GM21528 (cell line): Measurements from ENCODE around the gene MYH11.
"Not testable (repeated sequence)": the region's sequence is repeated elsewhere in the genome, so short reads cannot be mapped to it uniquely, and the experiment has no call there.

Experiments
- ATAC-seq: cut with Tn5 transposase; IDR thresholded peaks from one replicate; pipeline ENCODE4 v1.9.1; 2021; ENCODE audit warnings: mild to moderate bottlenecking, moderate library complexity; ENCODE audit not compliant: unreplicated experiment, low FRiP score

MYH11 gene

DNA sequence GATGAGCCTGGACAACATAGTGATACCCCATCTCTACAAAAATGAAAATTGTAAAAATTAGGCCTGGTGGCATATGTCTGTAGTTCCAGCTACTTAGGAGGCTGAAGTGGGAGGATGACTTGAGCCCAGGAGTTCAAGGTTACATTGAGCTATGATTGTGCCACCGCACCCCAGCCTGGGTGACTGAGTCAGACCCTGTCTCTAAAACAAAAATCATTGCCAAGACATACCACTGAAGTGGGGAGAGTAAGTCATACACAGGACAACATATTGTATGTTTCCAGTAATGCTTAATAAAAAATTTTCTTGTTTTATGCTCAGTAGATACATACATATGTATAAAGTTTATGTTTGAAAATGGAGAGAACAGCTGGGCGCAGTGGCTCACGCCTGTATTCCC, 167.5 kb downstream of the MYH11 start:
- no peak for ATAC-seq

DNA sequence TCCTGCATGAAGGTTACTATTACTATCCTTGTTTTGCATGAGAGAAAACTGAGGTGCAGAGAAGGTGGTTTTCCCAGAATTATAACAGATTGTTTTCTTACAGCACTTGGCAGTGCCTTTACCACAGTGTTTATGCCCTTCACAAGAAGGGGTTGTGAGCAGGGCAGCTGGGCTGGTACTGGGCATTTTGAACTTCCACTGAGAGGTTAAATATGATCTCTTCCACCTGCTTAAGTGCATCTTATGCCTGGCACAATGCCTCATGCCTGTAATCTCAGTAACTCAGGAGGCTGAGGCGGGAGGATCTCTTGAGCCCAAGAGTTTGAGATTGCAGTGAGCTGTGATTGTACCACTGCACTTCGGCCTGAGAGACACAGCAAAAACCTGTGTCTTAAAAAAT, 170.5 kb downstream of the MYH11 start:
- ATAC-seq: no peak

DNA sequence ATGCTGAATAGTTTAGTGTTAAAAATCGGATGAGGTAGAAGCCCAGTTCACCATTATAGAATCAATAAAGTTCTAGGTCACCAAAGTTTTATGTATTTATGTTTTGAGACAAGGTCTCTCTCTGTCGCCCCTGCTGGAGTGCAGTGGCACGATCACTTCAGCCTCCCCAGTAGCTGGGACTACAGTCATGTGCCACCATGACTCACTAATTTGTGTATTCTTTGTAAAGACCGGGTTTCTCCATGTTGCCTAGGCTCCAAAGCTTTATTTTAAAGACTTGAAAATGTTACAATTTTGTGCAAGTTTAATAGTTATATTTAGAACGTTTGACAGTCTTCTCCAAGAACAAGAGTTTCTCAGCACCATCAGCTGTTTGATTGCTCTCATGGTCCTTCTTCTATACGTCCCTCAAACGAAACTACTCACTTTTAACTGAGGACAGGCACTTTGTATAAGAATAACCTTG, 174.7 kb downstream of the MYH11 start:
- no peak for ATAC-seq

DNA sequence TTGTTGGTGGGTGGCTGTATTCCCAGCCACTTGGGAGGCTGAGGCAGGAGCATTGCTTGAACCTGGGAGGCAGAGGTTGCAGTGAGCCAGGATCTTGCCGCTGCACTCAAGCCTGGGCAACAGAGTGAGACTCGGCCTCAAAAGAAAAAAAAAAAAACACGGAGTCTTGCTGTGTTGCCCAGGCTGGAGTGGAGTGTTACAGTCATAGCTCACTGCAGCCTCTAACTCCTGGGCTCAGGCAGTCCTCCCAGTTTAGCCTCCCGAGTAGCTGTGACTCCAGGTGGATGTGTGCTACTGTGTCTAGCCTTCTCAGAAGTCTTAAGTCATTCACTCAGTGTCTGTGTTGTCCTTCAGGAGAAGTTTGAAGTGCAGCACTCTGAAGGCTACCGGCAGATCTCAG, 179.4 kb downstream of the MYH11 start:
- ATAC-seq: no peak

DNA sequence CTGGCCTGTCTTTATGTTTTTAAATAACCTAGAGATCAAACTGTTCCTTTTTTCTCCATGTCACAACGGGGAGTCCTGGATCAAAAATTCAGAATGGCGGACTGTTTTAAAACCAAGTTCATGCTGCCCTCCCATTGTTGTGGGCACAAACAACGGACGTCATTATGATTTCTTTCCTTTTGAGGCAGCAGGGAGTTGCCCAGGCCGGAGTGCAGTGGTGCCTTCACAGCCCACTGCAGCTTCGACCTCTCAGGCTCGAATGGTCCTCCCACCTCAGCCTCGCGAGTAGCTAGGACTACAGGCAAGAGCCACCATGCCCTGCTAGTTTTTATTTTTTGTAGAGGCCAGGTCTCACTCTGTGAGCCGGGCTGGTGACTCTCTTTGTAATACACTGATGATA, 180.3 kb downstream of the MYH11 start:
- no peak for ATAC-seq

DNA sequence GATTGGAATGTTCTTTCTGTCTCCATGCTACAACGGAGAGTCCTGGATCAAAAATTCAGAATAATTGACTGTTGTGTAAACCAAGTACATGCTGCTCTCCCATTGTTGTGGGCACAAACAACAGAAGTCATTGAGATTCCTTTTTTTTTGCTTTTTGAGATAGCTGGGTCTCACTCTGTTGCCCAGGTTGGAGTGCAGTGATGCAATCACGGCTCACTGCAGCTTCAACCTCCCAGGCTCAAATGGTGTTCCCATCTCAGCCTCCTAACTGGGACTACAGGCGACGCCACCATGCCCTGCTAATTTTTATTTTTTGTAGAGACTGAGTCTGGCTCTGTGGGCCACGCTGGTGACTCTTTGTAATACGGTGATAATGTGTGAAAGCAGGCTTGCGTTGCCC, 182.3 kb downstream of the MYH11 start:
- no peak for ATAC-seq

DNA sequence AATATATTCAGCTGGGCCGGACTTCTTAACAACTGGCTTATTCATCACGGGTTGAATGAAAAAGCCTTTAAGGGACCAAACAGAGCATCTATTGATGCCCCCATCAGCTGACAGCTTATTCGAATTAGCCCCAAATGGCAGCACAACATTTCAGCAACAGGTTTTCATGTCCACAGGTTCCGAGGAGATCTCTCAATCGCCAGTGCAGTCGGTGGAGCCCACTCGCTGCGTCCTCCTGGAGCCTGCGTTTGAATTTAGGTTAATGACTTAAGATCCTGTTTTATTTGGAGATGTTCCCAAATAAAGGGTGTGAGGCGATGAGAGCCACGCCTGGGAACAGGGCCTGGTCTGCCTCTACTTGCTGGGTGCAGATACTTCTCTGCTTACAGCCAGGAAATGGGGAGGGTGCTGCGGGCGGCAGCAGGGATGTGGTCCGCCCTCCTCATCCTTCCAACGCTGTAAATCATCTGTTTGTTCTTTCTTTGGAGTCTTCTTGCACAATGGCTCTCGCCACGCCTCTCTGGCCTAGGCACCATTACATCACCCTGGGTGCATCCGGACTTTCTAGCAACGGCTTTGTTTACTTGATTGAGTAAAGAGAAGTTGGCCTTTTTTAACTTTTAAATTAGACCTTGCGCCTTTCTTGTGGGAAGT, 184.2 kb downstream of the MYH11 start:
- no peak for ATAC-seq

DNA sequence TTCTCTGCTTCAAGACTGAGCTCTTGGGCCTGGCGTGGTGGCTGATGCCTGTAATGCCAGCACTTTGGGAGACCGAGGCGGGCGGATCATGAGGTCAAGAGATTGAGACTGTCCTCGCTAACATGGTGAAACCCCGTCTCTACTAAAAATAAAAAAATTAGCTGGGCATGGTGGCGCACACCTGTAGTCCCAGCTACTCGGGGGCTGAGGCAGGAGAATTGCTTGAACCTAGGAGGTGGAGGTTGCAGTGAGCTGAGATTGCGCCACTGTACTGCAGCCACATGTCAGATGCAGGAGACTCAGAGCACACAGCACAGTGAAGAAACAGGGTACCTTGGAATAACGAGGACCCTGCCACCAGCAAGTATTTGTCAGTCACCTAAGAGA, 184.7 kb downstream of the MYH11 start:
- not testable (repeated sequence) for ATAC-seq

DNA sequence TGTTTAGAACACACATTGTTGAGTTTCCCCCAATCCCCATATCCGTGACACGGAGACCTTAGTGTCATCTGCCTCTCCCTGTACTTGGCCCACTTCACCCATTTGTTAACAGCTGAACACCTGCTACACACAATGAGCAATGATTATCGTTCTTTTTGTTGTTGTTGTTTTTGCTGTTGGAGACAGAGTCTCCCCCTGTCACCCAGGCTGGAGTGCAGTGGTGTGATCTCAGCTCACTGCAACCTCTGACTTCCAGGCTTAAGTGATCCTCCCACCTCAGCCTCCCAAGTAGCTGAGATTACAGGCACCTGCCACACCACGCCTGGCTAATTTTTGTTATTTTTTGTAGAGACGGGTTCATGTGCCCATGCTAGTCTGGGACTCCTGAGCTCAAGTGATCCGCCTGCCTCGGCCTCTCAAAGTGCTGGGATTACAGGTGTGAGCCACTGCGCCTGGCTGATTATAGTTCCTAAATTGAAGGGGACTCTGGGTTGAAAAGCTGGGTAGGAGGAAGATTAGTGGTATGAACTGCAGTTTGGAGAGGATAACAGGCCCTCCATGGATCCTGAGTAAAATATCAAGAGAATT, 185.2 kb downstream of the MYH11 start:
- no peak for ATAC-seq

DNA sequence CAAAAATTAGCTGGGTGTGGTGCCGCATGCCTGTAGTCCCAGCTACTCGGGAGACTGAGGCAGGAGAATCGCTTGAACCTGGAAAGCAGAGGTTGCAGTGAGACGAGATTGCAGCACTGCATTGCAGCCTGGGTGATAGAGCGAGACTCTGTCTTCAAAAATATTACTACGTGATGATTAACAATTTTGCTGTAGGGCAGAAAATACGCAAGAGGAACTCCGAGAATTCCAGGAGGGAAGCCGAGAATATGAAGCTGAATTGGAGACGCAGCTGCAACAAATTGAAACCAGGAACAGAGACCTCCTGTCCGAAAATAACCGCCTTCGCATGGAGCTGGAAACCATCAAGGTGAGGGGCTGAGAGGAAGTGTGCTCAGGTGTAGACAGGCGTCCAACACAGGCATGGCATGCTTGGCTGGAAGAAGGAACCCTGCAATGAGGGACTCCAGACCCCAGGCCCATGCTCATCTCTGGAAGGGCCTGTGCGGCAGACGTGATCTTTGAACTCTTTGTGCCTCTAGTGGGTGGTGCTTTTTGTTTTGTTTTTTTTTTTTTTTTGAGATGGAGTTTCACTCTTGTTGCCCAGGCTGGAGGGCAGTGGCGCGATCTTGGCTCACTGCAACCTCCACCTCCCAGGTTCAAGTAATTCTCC, 189.6 kb downstream of the MYH11 start:
- no peak for ATAC-seq

DNA sequence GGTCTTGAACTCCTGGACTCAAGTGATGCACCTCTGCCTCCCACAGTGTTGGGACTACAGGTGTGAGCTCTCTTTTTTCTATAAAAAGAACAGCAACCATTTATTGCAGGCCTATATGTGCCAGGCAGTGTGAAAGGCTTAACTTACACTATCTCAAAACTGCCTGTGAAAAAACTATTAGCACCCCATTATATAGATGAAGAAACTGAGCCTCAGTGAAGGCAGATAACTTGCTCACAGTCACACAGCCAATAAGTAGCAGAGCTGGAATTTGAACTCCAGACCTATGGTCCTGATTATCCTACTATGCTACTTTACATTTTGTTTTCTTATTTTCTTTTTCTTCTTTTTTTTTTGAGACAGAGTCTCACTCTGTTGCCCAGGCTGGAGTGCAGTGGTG, 191.7 kb downstream of the MYH11 start:
- no peak for ATAC-seq

DNA sequence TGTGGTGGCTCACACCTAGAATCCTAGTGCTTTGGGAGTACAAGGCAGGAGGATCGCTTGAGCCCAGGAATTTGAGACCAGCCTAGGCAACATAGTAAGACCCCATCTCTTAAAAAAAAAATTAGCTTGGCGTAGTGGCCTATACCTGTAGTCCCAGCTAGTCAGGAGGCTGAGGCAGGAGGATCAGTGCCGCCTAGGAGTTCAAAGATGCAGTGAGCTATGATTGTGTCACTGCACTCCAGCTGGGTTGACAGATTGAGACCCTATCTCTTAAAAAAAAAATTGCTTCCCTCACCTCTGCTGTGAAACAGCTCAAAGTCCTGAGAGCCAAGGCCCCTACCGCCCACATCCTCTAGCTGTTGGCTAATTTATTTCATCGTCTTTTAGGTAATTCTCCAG, 196.6 kb downstream of the MYH11 start:
- ATAC-seq: no peak

DNA sequence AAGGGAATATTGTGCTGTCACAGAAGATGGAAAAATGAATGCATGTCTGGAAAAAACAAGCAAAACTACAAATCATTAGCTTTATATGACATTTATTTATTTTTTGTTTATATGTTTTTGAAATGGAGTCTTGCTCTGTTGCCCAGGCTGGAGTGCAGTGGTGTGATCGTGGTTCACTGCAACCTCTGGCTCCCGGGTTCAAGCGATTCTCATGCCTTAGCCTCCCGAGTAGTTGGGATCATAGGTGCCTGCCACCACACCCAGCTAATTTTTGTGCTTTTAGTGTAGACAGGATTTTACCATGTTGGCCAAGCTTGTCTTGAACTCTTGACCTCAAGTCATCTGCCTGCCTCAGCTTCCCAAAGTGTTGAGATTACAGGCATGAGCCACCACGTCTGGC, 198.3 kb downstream of the MYH11 start:
- ATAC-seq: no peak

DNA sequence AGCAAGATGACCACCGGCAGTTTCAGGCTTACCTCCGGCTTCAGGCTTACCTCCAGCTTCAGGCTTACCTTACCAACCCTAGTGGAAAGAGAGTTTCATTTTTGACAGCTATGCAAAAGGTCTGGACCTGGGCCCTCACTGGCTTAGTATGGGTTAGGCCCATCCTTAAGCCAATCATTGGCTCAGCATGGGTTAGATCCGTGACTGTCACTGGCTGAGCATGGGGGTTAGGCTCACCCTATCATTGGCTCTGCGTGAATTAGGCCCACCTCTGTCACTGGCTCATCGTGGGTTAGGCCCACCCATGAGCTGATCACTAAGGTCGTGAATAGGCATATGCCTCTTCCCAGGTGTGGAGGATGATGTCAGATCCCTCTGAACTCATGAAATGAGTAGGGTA, 198.7 kb downstream of the MYH11 start:
- no peak for ATAC-seq

DNA sequence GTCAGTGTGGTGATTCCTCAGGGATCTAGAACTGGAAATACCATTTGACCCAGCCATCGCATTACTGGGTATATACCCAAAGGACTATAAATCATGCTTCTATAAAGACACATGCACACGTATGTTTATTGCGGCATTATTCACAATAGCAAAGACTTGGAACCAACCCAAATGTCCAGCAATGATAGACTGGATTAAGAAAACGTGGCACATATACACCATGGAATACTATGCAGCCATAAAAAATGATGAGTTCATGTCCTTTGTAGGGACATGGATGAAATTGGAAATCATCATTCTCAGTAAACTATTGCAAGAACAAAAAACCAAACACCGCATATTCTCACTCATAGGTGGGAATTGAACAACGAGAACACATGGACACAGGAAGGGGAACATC, 201.3 kb downstream of the MYH11 start:
- not testable (repeated sequence) for ATAC-seq

DNA sequence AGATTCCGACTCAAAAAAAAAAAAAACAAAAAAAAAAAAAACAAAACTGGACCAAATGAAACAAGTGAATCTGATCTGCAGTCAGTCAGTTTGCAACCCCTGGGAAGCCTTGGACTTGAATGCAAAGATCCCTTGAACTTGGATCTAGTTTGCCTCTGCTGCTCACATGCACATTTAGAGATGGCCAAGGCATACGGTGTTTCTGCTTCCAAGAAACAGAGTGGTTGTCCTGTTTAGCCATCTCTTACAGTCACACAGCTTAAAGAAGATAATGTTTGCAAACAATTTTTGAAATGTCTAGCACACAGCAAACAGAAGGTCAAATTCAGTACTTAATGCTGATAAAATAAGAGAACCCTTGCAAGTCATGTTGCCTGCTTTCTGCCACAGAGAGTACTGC, 202.2 kb downstream of the MYH11 start:
- ATAC-seq: no peak

DNA sequence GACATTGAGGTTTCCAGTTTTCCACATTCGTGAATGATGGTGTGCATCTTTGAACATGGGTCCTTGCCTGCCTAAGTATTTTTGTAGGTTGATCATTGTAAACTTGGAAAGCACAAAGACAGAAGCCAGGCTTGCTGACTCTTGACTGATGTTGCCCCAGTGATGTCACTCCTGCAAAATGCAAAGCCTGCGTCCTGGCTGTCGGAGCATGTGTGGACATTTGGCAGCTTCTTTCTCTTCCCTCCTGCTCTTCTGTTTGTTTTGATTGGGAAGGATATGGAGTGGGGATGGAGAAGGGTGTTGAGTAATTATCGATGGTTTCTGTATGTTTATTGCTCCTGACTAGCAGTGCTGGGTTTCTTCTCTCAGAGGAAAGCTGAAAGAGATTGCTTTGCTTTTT, 203.6 kb downstream of the MYH11 start:
- no peak for ATAC-seq
